ENCODE measurements around the gene USP17L25. TPM values are rescaled to one million over a fixed set of nuclear protein-coding genes. Genes with fewer than 3 reads are reported as not detected.
"Not testable (repeated sequence)": the region's sequence is repeated elsewhere in the genome, so short reads cannot be mapped to it uniquely, and the experiment has no call there.

Gene USP17L25
- polyA plus RNA-seq (2014; cell fraction: cytosol; rRNA removed): not detected in 2 replicates
- polyA plus RNA-seq (2014; cell fraction: nucleus; rRNA removed): not detected in 2 replicates

DNA sequence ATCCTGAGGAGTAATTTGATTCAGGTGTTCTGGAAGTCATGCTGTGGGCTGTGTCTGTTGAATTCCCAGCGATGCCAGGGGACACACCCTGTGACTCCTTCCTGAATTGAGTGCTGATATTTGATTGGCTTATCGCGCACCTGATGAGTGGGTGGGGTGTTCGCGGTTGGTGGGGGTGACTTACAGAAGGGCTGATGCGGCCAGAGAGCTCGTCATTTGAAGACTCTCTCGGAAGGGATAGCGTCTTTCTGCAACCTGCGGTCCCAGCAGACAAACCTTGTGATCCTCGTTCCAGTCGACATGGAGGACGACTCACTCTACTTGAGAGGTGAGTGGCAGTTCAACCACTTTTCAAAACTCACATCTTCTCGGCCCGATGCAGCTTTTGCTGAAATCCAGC, at the start of gene USP17L25:
Gene USP17L25, plus strand, starts transcription at position 301 of the 400 bp plus-strand sequence. Its CDS starts 0 bp downstream, at position 301.
- not testable (repeated sequence) for DNase-seq (ENCODE audit: low spot score)

GRCh38 chr4:9324191-9324590, 5.5 kb upstream of the USP17L25 start:
- DNase-seq (ENCODE audit: low spot score): not testable (repeated sequence)

- not testable (repeated sequence) for DNase-seq (ENCODE audit: low spot score)
Measured at GRCh38 chr4:9324865-9325264, 4.8 kb upstream of the USP17L25 start, which contains the start of gene USP17L24. USP17L24 (plus strand) TSS chr4:9325165; CDS start chr4:9325165, 0 bp downstream.

GRCh38 chr4:9334358-9334757, 4.6 kb downstream of the USP17L25 start, which contains the start of gene USP17L26:
USP17L26 (plus strand) TSS chr4:9334658; CDS start chr4:9334658, 0 bp downstream.
- not testable (repeated sequence) for DNase-seq (ENCODE audit: low spot score)

GRCh38 chr4:9339103-9339502, 9.4 kb downstream of the USP17L25 start, which contains the start of gene USP17L5:
USP17L5 (plus strand) TSS chr4:9339403; CDS start chr4:9339403, 0 bp downstream.
- not testable (repeated sequence) for DNase-seq (ENCODE audit: low spot score)

GRCh38 chr4:9343848-9344247, 14.1 kb downstream of the USP17L25 start, which contains the start of gene USP17L27:
USP17L27 (plus strand) TSS chr4:9344148; CDS start chr4:9344148, 0 bp downstream.
- not testable (repeated sequence) for DNase-seq (ENCODE audit: low spot score)

- not testable (repeated sequence) for DNase-seq (ENCODE audit: low spot score)
Measured at GRCh38 chr4:9348593-9348992, 18.9 kb downstream of the USP17L25 start, which contains the start of gene USP17L28. USP17L28 (plus strand) TSS chr4:9348893; CDS start chr4:9348893, 0 bp downstream.

DNA sequence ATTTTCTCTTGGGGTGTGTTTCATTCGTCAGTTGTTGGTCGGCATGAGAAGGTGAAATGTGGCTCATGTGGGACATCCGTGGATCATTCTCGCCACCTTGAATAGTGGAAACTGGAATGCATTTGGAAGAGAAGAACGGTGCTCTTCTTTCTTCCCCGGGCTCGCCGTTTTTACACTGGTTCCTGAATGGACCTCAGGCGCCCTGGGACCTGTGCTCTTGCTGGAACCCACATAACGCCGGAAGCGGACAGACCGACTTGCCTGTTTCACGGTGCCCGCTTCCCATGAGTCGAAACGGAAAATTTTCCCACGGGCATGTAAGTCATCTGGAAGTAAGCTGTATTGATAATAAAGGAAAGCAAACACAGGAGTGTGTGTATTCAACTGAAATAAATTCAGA, 21.2 kb downstream of the USP17L25 start:
- DNase-seq (ENCODE audit: low spot score): not testable (repeated sequence)

- DNase-seq (ENCODE audit: low spot score): not testable (repeated sequence)
Measured at GRCh38 chr4:9353338-9353737, 23.6 kb downstream of the USP17L25 start, which contains the start of gene USP17L29. USP17L29 (plus strand) TSS chr4:9353638; CDS start chr4:9353638, 0 bp downstream.

- not testable (repeated sequence) for DNase-seq (ENCODE audit: low spot score)
Measured at GRCh38 chr4:9362829-9363228, 33.1 kb downstream of the USP17L25 start, which contains the start of gene USP17L30. USP17L30 (plus strand) TSS chr4:9363129; CDS start chr4:9363129, 0 bp downstream.

DNA sequence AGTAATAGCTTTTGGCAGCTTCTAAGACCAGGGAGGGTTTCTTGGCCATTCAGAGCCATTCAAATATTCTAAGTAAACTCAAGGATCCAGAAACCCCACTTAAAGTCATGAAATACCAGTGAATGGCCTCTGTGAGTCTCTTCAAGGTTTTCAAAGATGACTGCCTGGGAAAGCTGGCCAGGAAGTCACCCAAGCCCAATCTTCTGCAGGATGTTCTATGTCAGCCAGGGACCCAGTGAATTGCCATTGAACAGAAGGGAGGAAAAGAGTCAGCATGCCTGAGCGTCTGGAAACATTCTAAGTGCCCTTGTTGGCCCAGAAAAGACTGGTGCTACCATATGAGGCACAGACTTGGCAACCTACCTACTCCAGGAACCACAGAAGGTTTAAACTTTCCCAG, 50.2 kb downstream of the USP17L25 start:
- not testable (repeated sequence) for DNase-seq (ENCODE audit: low spot score)

Measured in SK-N-DZ (cell line).